ENCODE measurements around the gene NFASC.

DNA sequence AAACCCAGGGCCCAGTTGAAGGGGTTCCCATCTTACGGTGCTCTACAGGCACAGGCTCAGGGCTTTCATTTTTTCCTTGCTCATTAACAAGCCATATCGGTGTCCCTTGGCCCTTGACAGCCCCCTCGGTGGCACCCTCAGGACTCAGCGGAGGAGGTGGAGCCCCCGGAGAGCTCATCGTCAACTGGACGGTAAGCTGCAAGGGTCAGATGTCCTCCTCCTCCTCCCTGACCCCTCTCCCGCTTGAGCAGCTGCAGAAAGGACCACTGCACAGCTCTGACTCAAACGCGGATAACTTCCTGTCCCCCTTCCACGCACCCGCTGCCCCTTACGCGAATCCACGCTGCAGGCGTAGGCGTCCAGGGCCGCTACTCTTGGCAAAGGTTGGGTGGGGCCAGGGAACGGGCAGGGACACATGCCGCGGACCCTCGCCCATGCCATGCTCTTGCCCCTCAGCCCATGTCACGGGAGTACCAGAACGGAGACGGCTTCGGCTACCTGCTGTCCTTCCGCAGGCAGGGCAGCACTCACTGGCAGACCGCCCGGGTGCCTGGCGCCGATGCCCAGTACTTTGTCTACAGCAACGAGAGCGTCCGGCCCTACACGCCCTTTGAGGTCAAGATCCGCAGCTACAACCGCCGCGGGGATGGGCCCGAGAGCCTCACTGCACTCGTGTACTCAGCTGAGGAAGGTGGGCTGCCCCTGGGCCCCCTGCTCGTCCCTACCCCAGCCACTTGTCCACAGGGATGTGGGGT, 198.9 kb downstream of the NFASC start:
- TF ChIP-seq, protein P1, sequence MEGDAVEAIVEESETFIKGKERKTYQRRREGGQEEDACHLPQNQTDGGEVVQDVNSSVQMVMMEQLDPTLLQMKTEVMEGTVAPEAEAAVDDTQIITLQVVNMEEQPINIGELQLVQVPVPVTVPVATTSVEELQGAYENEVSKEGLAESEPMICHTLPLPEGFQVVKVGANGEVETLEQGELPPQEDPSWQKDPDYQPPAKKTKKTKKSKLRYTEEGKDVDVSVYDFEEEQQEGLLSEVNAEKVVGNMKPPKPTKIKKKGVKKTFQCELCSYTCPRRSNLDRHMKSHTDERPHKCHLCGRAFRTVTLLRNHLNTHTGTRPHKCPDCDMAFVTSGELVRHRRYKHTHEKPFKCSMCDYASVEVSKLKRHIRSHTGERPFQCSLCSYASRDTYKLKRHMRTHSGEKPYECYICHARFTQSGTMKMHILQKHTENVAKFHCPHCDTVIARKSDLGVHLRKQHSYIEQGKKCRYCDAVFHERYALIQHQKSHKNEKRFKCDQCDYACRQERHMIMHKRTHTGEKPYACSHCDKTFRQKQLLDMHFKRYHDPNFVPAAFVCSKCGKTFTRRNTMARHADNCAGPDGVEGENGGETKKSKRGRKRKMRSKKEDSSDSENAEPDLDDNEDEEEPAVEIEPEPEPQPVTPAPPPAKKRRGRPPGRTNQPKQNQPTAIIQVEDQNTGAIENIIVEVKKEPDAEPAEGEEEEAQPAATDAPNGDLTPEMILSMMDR (conservative IDR thresholded peaks at IDR 0.05; ENCODE audit: low read depth, low read length) = no peak
- no peak for TF ChIP-seq EZH2 (IDR thresholded peaks at IDR 0.05; ENCODE audit: low read length, unreplicated experiment)
- no peak for TF ChIP-seq EZH2phosphoT487 (IDR thresholded peaks at IDR 0.05; ENCODE audit: borderline replicate concordance, low read length)
